Progenitor cell of endocrine pancreas (in vitro differentiated cells): ENCODE measurements around the gene BTBD9. TPM values are rescaled to one million over a fixed set of nuclear protein-coding genes. Genes with fewer than 3 reads are reported as not detected.

Experiments used
- DNase-seq: peaks from one replicate; pipeline ENCODE4 v3.0.0; 2021; ENCODE audit warnings: low spot score; ENCODE audit not compliant: unreplicated experiment
- H3K27ac Mint-ChIP-seq: 2 replicates; pipeline ENCODE4 v1.8.0; 2021; ENCODE audit warnings: mild to moderate bottlenecking, moderate library complexity, mixed read lengths
- H3K27me3 Mint-ChIP-seq: 2 replicates; pipeline ENCODE4 v1.8.0; 2021; ENCODE audit warnings: mixed read lengths
- H3K36me3 Mint-ChIP-seq: 2 replicates; pipeline ENCODE4 v1.8.0; 2022; ENCODE audit warnings: mixed read lengths; ENCODE audit not compliant: insufficient read depth
- H3K4me1 Mint-ChIP-seq: 2 replicates; pipeline ENCODE4 v1.8.0; 2021; ENCODE audit warnings: low read depth, mixed read lengths
- H3K4me3 Mint-ChIP-seq: 2 replicates; pipeline ENCODE4 v1.8.0; 2021; ENCODE audit warnings: low read depth, mild to moderate bottlenecking, moderate library complexity, mixed read lengths
- H3K9me3 Mint-ChIP-seq: 2 replicates; pipeline ENCODE4 v1.8.0; 2021; ENCODE audit warnings: low read depth, mixed read lengths
- total RNA-seq: library from RNA; stranded (reverse); gene quantifications from 2 replicates; pipeline ENCODE4 v1.2.1, GENCODE V29; 2021
- TF ChIP-seq, protein P1 (sequence below): fragments of 200-600 bp; sonication (generic); IDR thresholded peaks from one replicate; pipeline ENCODE4 v1.5.0; 2021; ENCODE audit warnings: antibody characterized with exemption, mild to moderate bottlenecking; ENCODE audit not compliant: unreplicated experiment

Gene BTBD9
- total RNA-seq, 1 donor from 2014 or later = 25.9 TPM

GRCh38 chr6:38341496-38341895, 298.2 kb downstream of the BTBD9 start:
- Mint-ChIP-seq H3K4me3 (no peak overlapping the region), H3K27me3 (no peaks in the 10 kb centered on the region), H3K9me3 (no peaks in the 10 kb centered on the region), H3K27ac (no peak overlapping the region), H3K36me3 (no peaks in the 10 kb centered on the region), H3K4me1 (peaks cover 17% of the 10 kb centered on the region)
- no peak for DNase-seq
- TF ChIP-seq, protein P1, sequence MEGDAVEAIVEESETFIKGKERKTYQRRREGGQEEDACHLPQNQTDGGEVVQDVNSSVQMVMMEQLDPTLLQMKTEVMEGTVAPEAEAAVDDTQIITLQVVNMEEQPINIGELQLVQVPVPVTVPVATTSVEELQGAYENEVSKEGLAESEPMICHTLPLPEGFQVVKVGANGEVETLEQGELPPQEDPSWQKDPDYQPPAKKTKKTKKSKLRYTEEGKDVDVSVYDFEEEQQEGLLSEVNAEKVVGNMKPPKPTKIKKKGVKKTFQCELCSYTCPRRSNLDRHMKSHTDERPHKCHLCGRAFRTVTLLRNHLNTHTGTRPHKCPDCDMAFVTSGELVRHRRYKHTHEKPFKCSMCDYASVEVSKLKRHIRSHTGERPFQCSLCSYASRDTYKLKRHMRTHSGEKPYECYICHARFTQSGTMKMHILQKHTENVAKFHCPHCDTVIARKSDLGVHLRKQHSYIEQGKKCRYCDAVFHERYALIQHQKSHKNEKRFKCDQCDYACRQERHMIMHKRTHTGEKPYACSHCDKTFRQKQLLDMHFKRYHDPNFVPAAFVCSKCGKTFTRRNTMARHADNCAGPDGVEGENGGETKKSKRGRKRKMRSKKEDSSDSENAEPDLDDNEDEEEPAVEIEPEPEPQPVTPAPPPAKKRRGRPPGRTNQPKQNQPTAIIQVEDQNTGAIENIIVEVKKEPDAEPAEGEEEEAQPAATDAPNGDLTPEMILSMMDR = no peak

GRCh38 chr6:38339914-38340313, 299.8 kb downstream of the BTBD9 start:
- peaks cover 17% of the 10 kb centered on the region for H3K4me1 Mint-ChIP-seq
- H3K4me3 Mint-ChIP-seq = no peak overlapping the region
- H3K27ac Mint-ChIP-seq = no peak overlapping the region
- no peaks in the 10 kb centered on the region for H3K9me3 Mint-ChIP-seq
- H3K36me3 Mint-ChIP-seq = no peaks in the 10 kb centered on the region
- DNase-seq = no peak
- TF ChIP-seq, protein P1 = no peak
- no peaks in the 10 kb centered on the region for H3K27me3 Mint-ChIP-seq

GRCh38 chr6:38337819-38338465, 301.8 kb downstream of the BTBD9 start:
- Mint-ChIP-seq H3K4me1 (peaks cover 17% of the 10 kb centered on the region), H3K4me3 (no peak overlapping the region), H3K36me3 (peaks cover 2% of the 10 kb centered on the region), H3K9me3 (peaks cover 7% of the 10 kb centered on the region), H3K27me3 (no peaks in the 10 kb centered on the region), H3K27ac (no peak overlapping the region)
- DNase-seq = no peak
- TF ChIP-seq, protein P1 = no peak

- Mint-ChIP-seq H3K27me3 (no peaks in the 10 kb centered on the region), H3K27ac (no peak overlapping the region), H3K4me1 (peaks cover 17% of the 10 kb centered on the region), H3K36me3 (peaks cover 2% of the 10 kb centered on the region), H3K9me3 (peaks cover 7% of the 10 kb centered on the region), H3K4me3 (no peak overlapping the region)
- TF ChIP-seq, protein P1 = no peak
- DNase-seq = no peak
Measured at GRCh38 chr6:38336922-38337321, 302.8 kb downstream of the BTBD9 start.

DNA sequence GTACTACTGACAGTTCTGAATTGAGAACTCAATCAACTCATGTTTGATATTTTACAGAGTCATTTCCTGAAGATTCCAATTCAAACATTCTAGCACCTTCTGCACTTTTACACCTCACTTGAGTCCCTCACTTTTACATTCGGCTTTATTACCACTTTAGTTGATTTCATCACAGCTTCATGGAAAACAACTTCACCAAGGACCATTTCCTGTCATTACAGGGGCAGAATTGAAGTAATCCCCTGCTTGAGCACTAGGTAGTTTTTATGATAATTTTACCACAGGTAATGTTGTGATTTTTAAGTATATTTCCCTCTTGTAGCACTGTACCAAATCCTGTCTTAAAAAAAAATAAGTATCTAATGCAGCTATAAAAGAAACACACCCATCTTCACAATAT, 312.9 kb downstream of the BTBD9 start:
- no peak overlapping the region for H3K27ac Mint-ChIP-seq
- TF ChIP-seq, protein P1 = no peak
- no peaks in the 10 kb centered on the region for H3K4me1 Mint-ChIP-seq

More for the DNA sequence above, 312.9 kb downstream of the BTBD9 start:
- Mint-ChIP-seq H3K9me3 (no peaks in the 10 kb centered on the region), H3K4me3 (no peak overlapping the region), H3K36me3 (peaks cover 1% of the 10 kb centered on the region), H3K27me3 (no peaks in the 10 kb centered on the region)
- no peak for DNase-seq
